ENCODE results near the gene MYO3B.
"Not testable (repeated sequence)": the region's sequence is repeated elsewhere in the genome, so short reads cannot be mapped to it uniquely, and the experiment has no call there.

MYO3B gene

GRCh38 chr2:170258382-170258781 is 80.4 kb downstream of the MYO3B start:
- in situ Hi-C loops (cut with MboI; ENCODE audit: low pct_unique_long_range_greater_than_20kb, low sequenced_read_pairs, unreplicated experiment): no loop called here
- no peak for DNase-seq (ENCODE audit: low spot score)
- TF ChIP-seq, protein P1, sequence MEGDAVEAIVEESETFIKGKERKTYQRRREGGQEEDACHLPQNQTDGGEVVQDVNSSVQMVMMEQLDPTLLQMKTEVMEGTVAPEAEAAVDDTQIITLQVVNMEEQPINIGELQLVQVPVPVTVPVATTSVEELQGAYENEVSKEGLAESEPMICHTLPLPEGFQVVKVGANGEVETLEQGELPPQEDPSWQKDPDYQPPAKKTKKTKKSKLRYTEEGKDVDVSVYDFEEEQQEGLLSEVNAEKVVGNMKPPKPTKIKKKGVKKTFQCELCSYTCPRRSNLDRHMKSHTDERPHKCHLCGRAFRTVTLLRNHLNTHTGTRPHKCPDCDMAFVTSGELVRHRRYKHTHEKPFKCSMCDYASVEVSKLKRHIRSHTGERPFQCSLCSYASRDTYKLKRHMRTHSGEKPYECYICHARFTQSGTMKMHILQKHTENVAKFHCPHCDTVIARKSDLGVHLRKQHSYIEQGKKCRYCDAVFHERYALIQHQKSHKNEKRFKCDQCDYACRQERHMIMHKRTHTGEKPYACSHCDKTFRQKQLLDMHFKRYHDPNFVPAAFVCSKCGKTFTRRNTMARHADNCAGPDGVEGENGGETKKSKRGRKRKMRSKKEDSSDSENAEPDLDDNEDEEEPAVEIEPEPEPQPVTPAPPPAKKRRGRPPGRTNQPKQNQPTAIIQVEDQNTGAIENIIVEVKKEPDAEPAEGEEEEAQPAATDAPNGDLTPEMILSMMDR (IDR thresholded peaks at IDR 0.05; ENCODE audit: extremely low read depth, insufficient read depth, missing control alignments): no peak

DNA sequence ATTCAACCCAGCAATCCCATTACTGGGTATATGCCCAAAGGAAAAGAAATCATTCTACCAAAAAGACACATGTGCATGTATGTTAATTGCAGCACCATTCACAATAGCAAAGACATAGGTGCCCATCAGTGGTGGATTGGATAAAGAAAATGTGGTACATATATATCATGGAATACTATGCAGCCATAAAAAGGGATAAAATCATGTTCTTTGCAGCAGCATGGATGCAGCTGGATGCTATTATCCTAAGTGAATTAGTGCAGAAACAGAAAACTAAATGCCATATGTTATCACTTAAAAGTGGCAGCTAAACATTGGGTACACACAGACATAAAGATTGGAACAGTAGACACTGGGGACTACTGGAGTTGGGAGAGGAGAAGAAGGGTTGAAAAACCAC is 82.2 kb downstream of the MYO3B start:
- in situ Hi-C loops (cut with MboI; ENCODE audit: low pct_unique_long_range_greater_than_20kb, low sequenced_read_pairs, unreplicated experiment): no loop called here
- no peak for DNase-seq (ENCODE audit: low spot score)
- TF ChIP-seq, protein P1 (IDR thresholded peaks at IDR 0.05; ENCODE audit: extremely low read depth, insufficient read depth, missing control alignments): no peak

DNA sequence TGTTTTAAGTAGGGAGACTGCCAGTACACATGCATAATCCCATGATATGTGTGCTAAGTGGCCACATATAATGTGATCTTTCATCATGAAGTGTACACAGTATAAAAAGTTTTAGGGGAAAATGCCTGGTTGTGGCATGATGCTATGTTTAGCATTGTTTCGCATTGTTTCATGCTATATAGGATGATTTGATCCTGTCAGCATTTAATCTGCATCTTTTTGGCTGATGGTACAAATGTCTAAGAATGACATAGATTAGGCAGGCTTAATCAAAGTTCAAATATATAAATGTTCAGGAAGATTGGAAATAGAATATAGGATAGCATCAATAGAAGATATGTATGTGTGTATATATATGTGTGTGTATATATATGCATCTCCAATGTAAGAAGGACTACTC is 83.6 kb downstream of the MYO3B start:
- TF ChIP-seq, protein P1 (IDR thresholded peaks at IDR 0.05; ENCODE audit: extremely low read depth, insufficient read depth, missing control alignments): no peak
- in situ Hi-C loops (cut with MboI; ENCODE audit: low pct_unique_long_range_greater_than_20kb, low sequenced_read_pairs, unreplicated experiment): no loop called here
- no peak for DNase-seq (ENCODE audit: low spot score)

- TF ChIP-seq, protein P1 (IDR thresholded peaks at IDR 0.05; ENCODE audit: extremely low read depth, insufficient read depth, missing control alignments): no peak
- in situ Hi-C loops (cut with MboI; ENCODE audit: low pct_unique_long_range_greater_than_20kb, low sequenced_read_pairs, unreplicated experiment): no loop called here
- no peak for DNase-seq (ENCODE audit: low spot score)
Measured at GRCh38 chr2:170262343-170262742, 84.4 kb downstream of the MYO3B start.

DNA sequence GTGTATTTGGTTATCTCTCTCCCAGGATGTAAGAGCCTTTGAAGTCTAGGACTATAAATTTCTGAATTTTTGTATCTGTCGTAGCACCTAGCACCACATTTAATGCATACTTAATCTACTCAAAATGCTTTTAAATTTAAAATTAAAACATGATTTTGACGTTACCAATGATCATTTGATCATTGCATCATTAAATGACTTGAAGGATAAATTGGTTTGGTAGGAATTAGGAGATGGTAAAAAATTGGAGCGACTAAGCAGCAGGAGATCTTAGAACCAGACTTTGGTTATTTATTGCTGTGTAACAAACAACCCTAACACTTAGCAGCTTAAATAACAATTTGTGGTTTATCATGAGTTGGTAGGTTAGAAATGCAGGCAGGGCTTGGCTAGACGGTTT is 84.9 kb downstream of the MYO3B start:
- TF ChIP-seq, protein P1 (IDR thresholded peaks at IDR 0.05; ENCODE audit: extremely low read depth, insufficient read depth, missing control alignments): no peak
- DNase-seq (ENCODE audit: low spot score): no peak
- in situ Hi-C loops (cut with MboI; ENCODE audit: low pct_unique_long_range_greater_than_20kb, low sequenced_read_pairs, unreplicated experiment): no loop called here

DNA sequence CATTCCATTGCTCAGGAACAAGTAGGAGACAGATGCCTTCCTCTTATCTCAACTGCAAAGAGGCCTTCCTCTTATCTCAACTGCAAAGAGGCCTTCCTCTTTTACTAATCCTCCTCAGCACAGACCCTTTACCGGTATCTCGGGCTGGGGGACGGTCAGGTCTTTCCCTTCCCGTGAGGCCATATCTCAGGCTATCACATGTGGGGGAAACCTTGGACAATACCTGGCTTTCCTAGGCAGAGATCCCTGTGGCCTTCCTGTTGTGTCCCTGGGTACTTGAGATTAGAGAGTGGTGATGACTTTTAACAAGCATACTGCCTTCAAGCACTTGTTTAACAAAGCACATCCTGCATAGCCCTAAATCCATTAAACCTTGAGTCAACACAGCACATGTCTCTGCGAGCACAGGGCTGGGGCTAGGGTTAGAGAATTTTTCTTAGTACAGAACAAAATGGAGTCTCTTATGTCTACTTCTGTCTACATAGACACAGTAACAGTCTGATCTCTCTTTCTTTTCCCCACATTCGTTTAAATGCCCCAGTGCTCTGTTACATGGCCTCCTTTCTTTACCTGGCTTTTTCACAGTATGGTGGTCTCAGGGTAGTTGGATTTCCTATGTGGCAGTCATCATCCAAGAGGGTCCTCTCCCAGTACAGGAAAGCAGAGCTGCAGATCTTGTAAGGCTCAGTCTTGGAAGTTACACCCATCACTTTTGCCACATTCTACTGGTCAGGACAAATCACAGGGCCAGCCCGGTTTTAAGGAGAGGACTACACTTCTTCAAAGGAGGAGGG is 86.0 kb downstream of the MYO3B start:
- in situ Hi-C loops (cut with MboI; ENCODE audit: low pct_unique_long_range_greater_than_20kb, low sequenced_read_pairs, unreplicated experiment); DNase-seq (ENCODE audit: low spot score): not testable (repeated sequence)

GRCh38 chr2:170264522-170264860 is 86.5 kb downstream of the MYO3B start:
- no peak for DNase-seq (ENCODE audit: low spot score)
- in situ Hi-C loops (cut with MboI; ENCODE audit: low pct_unique_long_range_greater_than_20kb, low sequenced_read_pairs, unreplicated experiment): no loop called here
- TF ChIP-seq, protein P1 (IDR thresholded peaks at IDR 0.05; ENCODE audit: extremely low read depth, insufficient read depth, missing control alignments): no peak
